ENCODE results near the gene SPATA20.

Gene SPATA20

DNA sequence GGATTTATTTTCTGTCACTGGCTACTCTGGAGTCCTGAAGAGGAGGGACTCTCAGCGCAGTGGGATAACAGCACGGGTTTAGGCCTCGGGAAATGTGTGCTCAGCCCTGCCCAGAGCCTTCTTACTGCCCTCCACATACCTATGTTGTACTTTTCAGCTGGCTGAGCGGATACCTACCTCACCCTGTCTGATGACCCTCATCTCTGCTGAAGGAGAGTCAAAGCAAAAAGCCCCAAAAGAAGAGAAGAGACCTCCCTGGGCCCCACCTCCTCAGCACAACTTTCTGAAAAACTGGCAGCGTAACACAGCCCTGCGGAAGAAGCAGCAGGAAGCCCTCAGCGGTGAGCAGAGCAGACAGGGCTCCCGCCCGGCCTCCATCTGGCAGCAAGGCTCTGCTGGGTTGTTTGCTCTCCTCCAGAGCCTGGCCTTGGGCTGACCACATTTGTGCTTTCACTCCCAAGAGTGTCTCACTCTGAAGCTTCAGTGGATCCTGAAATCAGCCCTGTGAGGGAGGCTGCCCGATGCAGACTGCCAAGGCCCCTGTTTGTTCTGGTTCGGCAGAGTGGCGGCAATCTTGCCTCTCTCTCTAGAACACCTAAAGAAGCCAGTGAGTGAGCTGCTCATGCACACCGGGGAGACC is 28.5 kb upstream of the SPATA20 start:
- Histone ChIP-seq H3K4me2 (ENCODE audit: low read length) (no peak overlapping the region), H3K4me1 (ENCODE audit: low read length) (no peaks in the 10 kb centered on the region), H2AFZ (ENCODE audit: low read depth, low read length) (no peak overlapping the region), H3K27me3 (ENCODE audit: low read depth, low read length) (no peaks in the 10 kb centered on the region), H3K4me3 (ENCODE audit: low read length) (no peak overlapping the region), H3K36me3 (replicated peaks; ENCODE audit: low read depth, low read length) (no peaks in the 10 kb centered on the region), H3K27ac (ENCODE audit: low read length) (no peak overlapping the region), H4K20me1 (ENCODE audit: insufficient read depth, low read length) (no peaks in the 10 kb centered on the region), H3K79me2 (ENCODE audit: low read length) (no peaks in the 10 kb centered on the region), H3K9me3 (ENCODE audit: insufficient read depth, low read length) (no peaks in the 10 kb centered on the region), H3K9ac (ENCODE audit: low read length) (no peak overlapping the region)
- TF ChIP-seq EZH2phosphoT487 (IDR thresholded peaks at IDR 0.05; ENCODE audit: low read depth), result no peak
- TF ChIP-seq, protein P1, sequence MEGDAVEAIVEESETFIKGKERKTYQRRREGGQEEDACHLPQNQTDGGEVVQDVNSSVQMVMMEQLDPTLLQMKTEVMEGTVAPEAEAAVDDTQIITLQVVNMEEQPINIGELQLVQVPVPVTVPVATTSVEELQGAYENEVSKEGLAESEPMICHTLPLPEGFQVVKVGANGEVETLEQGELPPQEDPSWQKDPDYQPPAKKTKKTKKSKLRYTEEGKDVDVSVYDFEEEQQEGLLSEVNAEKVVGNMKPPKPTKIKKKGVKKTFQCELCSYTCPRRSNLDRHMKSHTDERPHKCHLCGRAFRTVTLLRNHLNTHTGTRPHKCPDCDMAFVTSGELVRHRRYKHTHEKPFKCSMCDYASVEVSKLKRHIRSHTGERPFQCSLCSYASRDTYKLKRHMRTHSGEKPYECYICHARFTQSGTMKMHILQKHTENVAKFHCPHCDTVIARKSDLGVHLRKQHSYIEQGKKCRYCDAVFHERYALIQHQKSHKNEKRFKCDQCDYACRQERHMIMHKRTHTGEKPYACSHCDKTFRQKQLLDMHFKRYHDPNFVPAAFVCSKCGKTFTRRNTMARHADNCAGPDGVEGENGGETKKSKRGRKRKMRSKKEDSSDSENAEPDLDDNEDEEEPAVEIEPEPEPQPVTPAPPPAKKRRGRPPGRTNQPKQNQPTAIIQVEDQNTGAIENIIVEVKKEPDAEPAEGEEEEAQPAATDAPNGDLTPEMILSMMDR (IDR thresholded peaks at IDR 0.05; ENCODE audit: low read depth, low read length), result no peak

GRCh38 chr17:50519141-50519834 is 27.7 kb upstream of the SPATA20 start:
- no peak for TF ChIP-seq EZH2phosphoT487 (IDR thresholded peaks at IDR 0.05; ENCODE audit: low read depth)
- TF ChIP-seq, protein P1 (IDR thresholded peaks at IDR 0.05; ENCODE audit: low read depth, low read length), result no peak

DNA sequence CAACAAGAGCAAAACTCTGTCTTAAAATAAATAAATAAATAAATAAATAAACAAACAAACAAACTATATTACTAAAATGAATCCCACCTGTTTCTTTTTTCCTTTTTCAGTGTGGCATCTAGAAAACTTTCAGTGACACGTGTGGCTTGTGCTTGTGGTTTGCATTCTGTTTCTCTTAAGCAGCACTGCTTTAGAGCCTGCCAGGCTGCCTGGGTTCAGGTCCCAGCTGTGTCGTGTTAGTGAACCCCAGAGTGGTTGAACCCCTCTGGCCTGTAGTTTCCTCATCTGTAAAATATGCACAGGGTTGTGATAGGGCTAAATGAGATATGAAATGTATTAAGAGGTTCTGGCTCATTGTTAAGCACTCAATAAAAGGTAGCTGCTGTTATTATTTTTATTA is 26.5 kb upstream of the SPATA20 start:
- Histone ChIP-seq H3K27me3 (ENCODE audit: low read depth, low read length) (no peaks in the 10 kb centered on the region), H3K27ac (ENCODE audit: low read length) (no peak overlapping the region), H4K20me1 (ENCODE audit: insufficient read depth, low read length) (no peaks in the 10 kb centered on the region), H3K4me2 (ENCODE audit: low read length) (no peak overlapping the region), H3K79me2 (ENCODE audit: low read length) (no peaks in the 10 kb centered on the region), H3K4me3 (ENCODE audit: low read length) (no peak overlapping the region), H3K9me3 (ENCODE audit: insufficient read depth, low read length) (no peaks in the 10 kb centered on the region), H3K36me3 (replicated peaks; ENCODE audit: low read depth, low read length) (no peaks in the 10 kb centered on the region), H3K4me1 (ENCODE audit: low read length) (no peaks in the 10 kb centered on the region), H2AFZ (ENCODE audit: low read depth, low read length) (no peak overlapping the region), H3K9ac (ENCODE audit: low read length) (no peak overlapping the region)
- TF ChIP-seq, protein P1 (IDR thresholded peaks at IDR 0.05; ENCODE audit: low read depth, low read length), result no peak
- no peak for TF ChIP-seq EZH2phosphoT487 (IDR thresholded peaks at IDR 0.05; ENCODE audit: low read depth)

More at GRCh38 chr17:50519141-50519834, 27.7 kb upstream of the SPATA20 start:
- no peak overlapping the region for H3K4me3 ChIP-seq (ENCODE audit: low read length)
- H3K4me1 ChIP-seq (ENCODE audit: low read length), result no peaks in the 10 kb centered on the region
- no peaks in the 10 kb centered on the region for H3K79me2 ChIP-seq (ENCODE audit: low read length)
- H2AFZ ChIP-seq (ENCODE audit: low read depth, low read length), result no peak overlapping the region
- H3K27me3 ChIP-seq (ENCODE audit: low read depth, low read length), result no peaks in the 10 kb centered on the region
- no peaks in the 10 kb centered on the region for H4K20me1 ChIP-seq (ENCODE audit: insufficient read depth, low read length)
- H3K27ac ChIP-seq (ENCODE audit: low read length), result no peak overlapping the region
- H3K4me2 ChIP-seq (ENCODE audit: low read length), result no peak overlapping the region
- H3K36me3 ChIP-seq (replicated peaks; ENCODE audit: low read depth, low read length), result no peaks in the 10 kb centered on the region
- no peak overlapping the region for H3K9ac ChIP-seq (ENCODE audit: low read length)
- no peaks in the 10 kb centered on the region for H3K9me3 ChIP-seq (ENCODE audit: insufficient read depth, low read length)

GRCh38 chr17:50521514-50521913 is 25.5 kb upstream of the SPATA20 start:
- H3K27ac ChIP-seq (ENCODE audit: low read length), result no peak overlapping the region
- no peak overlapping the region for H3K9ac ChIP-seq (ENCODE audit: low read length)
- H3K4me1 ChIP-seq (ENCODE audit: low read length), result no peaks in the 10 kb centered on the region
- no peaks in the 10 kb centered on the region for H3K27me3 ChIP-seq (ENCODE audit: low read depth, low read length)
- no peak overlapping the region for H2AFZ ChIP-seq (ENCODE audit: low read depth, low read length)
- H3K4me2 ChIP-seq (ENCODE audit: low read length), result no peak overlapping the region
- TF ChIP-seq, protein P1 (IDR thresholded peaks at IDR 0.05; ENCODE audit: low read depth, low read length), result no peak
- no peak for TF ChIP-seq EZH2phosphoT487 (IDR thresholded peaks at IDR 0.05; ENCODE audit: low read depth)
- H4K20me1 ChIP-seq (ENCODE audit: insufficient read depth, low read length), result no peaks in the 10 kb centered on the region
- no peaks in the 10 kb centered on the region for H3K79me2 ChIP-seq (ENCODE audit: low read length)
- no peaks in the 10 kb centered on the region for H3K36me3 ChIP-seq (replicated peaks; ENCODE audit: low read depth, low read length)
- no peaks in the 10 kb centered on the region for H3K9me3 ChIP-seq (ENCODE audit: insufficient read depth, low read length)
- no peak overlapping the region for H3K4me3 ChIP-seq (ENCODE audit: low read length)

All from OCI-LY3 (cell line).